HEK293 (cell line): Measurements from ENCODE around the gene ZNF22.
A peak's percentile ranks its signal among the peaks of the same experiment; 100 is the strongest.

Experiments used
- CTCF ChIA-PET: fragments of 350-600 bp; formaldehyde crosslinking; extraction: SDS; loops from one replicate; lab custom pipeline; 2021; ENCODE audit warnings: antibody characterized with exemption; lab: Yijun Ruan, JAX
- POLR2A ChIA-PET: fragments of 300-600 bp; formaldehyde crosslinking; extraction: SDS; loops from one replicate; lab custom pipeline; 2020; ENCODE audit warnings: antibody characterized with exemption, inconsistent platforms; lab: Yijun Ruan, JAX
- H3K27ac ChIP-seq: fragments of 200-500 bp; sonication (Bioruptor generic); 2 replicates; pipeline ENCODE4 v1.5.1; 2014; ENCODE audit warnings: low read depth, low read length, control low read depth, inconsistent platforms; ENCODE audit errors: extremely low read depth
- H3K36me3 ChIP-seq, 2 experiments: fragments of 200-500 bp in 1 of 2; sonication (Bioruptor generic) in 1 of 2; 1 replicate in 1 of 2; 2 replicates in 1 of 2; pipeline ENCODE4 v1.5.1; 2014 to 2017; ENCODE audit warnings: inconsistent platforms in 2 of 2, low read length in 2 of 2; ENCODE audit not compliant: control insufficient read depth in 2 of 2, insufficient read depth in 1 of 2
- H3K4me1 ChIP-seq: fragments of 200-500 bp; sonication (Bioruptor generic); 2 replicates; pipeline ENCODE4 v1.5.1; 2014; ENCODE audit warnings: mild to moderate bottlenecking, low read length, inconsistent platforms; ENCODE audit not compliant: control insufficient read depth, insufficient read depth
- H3K4me3 ChIP-seq: 2 replicates; pipeline ENCODE4 v1.5.1; 2011; ENCODE audit warnings: low read depth, mild to moderate bottlenecking, control low read depth, low read length, moderate library complexity
- H3K9me3 ChIP-seq: fragments of 200-500 bp; sonication (Bioruptor generic); 2 replicates; pipeline ENCODE4 v1.5.1; 2014; ENCODE audit warnings: low read depth, low read length, inconsistent platforms; ENCODE audit not compliant: control insufficient read depth, insufficient read depth
- SETDB1 ChIP-seq: IDR thresholded peaks from one replicate; pipeline ENCODE4 v1.6.1; 2017; ENCODE audit warnings: mild to moderate bottlenecking, low read length, moderate library complexity, mixed read lengths; ENCODE audit not compliant: insufficient read length
- SP2 ChIP-seq: fragments of 450-650 bp; formaldehyde crosslinking; IDR thresholded peaks from 2 replicates; pipeline ENCODE4 v1.5.1; 2016; ENCODE audit warnings: missing biosample characterization, missing genetic modification characterization
- TRIM28 ChIP-seq: IDR thresholded peaks from 2 replicates; pipeline ENCODE4 v1.6.1; 2011; ENCODE audit warnings: low read length, control low read depth, borderline replicate concordance
- ZBTB48 ChIP-seq: fragments of 450-650 bp; formaldehyde crosslinking; IDR thresholded peaks from 2 replicates; pipeline ENCODE4 v1.5.1; 2016; ENCODE audit warnings: missing biosample characterization, missing genetic modification characterization
- ZIC2 ChIP-seq: fragments of 450-650 bp; formaldehyde crosslinking; IDR thresholded peaks from 2 replicates; pipeline ENCODE4 v1.5.1; 2016; ENCODE audit warnings: missing biosample characterization, missing genetic modification characterization
- ZNF132 ChIP-seq: fragments of 450-650 bp; formaldehyde crosslinking; IDR thresholded peaks from 2 replicates; pipeline ENCODE4 v1.5.1; 2017; ENCODE audit warnings: missing biosample characterization, missing genetic modification characterization, borderline replicate concordance
- ZNF133 ChIP-seq: fragments of 450-650 bp; formaldehyde crosslinking; IDR thresholded peaks from 2 replicates; pipeline ENCODE4 v1.5.1; 2016; ENCODE audit warnings: missing biosample characterization, missing genetic modification characterization
- ZNF174 ChIP-seq: fragments of 450-650 bp; formaldehyde crosslinking; IDR thresholded peaks from 2 replicates; pipeline ENCODE4 v1.5.0; 2017; ENCODE audit warnings: missing biosample characterization, mild to moderate bottlenecking, missing genetic modification characterization
- ZNF223 ChIP-seq: fragments of 450-650 bp; formaldehyde crosslinking; IDR thresholded peaks from 2 replicates; pipeline ENCODE4 v1.5.1; 2016; ENCODE audit warnings: missing biosample characterization, missing genetic modification characterization
- ZNF274 ChIP-seq, 2 experiments: fragments of 200-500 bp in 1 of 2; fragments of 450-650 bp in 1 of 2; sonication (Bioruptor generic) in 1 of 2; formaldehyde crosslinking in 1 of 2; IDR thresholded peaks; 2 replicates each; pipeline versions ENCODE4 v1.5.1 to v1.6.1; 2014 to 2016; ENCODE audit warnings: borderline replicate concordance in 1 of 2, inconsistent platforms in 1 of 2, low read length in 1 of 2, missing biosample characterization in 1 of 2, missing genetic modification characterization in 1 of 2
- ZNF366 ChIP-seq: fragments of 450-650 bp; formaldehyde crosslinking; conservative IDR thresholded peaks from 2 replicates; pipeline ENCODE4 v1.5.1; 2016; ENCODE audit warnings: missing biosample characterization, missing genetic modification characterization
- ZNF544 ChIP-seq: fragments of 450-650 bp; formaldehyde crosslinking; IDR thresholded peaks from 2 replicates; pipeline ENCODE4 v1.5.0; 2017; ENCODE audit warnings: missing biosample characterization, missing genetic modification characterization
- ZNF549 ChIP-seq: fragments of 450-650 bp; IDR thresholded peaks from 2 replicates; pipeline ENCODE4 v1.5.1; 2018; ENCODE audit warnings: missing biosample characterization, missing genetic modification characterization, mild to moderate bottlenecking, inconsistent platforms, moderate library complexity
- ZNF560 ChIP-seq: fragments of 450-650 bp; formaldehyde crosslinking; IDR thresholded peaks from 2 replicates; pipeline ENCODE4 v1.5.1; 2017; ENCODE audit warnings: missing biosample characterization, missing genetic modification characterization, borderline replicate concordance
- ZNF623 ChIP-seq: fragments of 450-650 bp; formaldehyde crosslinking; IDR thresholded peaks from 2 replicates; pipeline ENCODE4 v1.5.1; 2016; ENCODE audit warnings: missing biosample characterization, missing genetic modification characterization
- ZNF658 ChIP-seq: fragments of 450-650 bp; formaldehyde crosslinking; IDR thresholded peaks from 2 replicates; pipeline ENCODE4; 2016; ENCODE audit warnings: missing biosample characterization, missing genetic modification characterization
- TF ChIP-seq, protein P1 (sequence below): fragments of 450-650 bp; formaldehyde crosslinking; IDR thresholded peaks from 2 replicates; pipeline ENCODE4 v1.5.1; 2016; ENCODE audit warnings: missing biosample characterization, missing genetic modification characterization

ZNF22 gene

DNA sequence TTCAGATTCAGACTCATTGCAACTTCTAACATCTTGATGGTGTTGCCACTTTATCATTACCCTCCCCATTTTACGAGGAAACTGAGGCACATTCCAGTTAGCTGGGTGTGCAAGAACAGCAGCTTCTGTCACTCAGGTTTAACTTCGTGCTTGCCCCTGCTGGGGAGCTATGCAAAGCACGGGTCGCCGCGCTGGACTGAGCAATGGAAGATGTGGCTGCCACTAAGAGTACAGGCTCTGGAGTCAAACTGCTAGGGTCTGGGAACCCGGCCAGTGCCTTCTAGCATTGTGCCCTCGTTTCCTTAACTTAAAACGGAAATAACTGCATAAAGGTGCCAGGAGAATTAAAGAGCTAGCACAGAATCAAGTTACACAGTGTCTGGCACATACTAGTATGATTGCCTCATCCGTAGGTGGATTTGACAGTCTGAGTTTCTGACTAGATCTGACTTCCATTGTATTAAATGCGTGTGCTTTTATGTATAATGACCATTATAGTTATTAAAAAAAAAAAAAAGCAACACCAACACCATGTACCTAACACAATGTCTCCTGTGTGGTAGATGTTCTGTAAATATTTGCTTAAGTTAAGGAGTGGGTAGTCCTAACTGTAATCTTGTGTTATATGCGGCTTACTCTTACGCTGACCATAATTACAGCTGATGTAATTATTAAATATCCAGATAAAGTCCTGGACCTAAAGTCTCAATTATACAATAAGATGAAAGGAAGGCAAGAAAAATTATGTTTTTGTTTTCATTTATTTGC, 842 bp downstream of the ZNF22 start:
- H3K27ac ChIP-seq: no peak overlapping the region; the same call in 1 of the 2 replicates
- ChIA-PET CTCF (interaction anchor here (0.6 to 0.7 kb wide), 2 partner anchors 21 to 1104 kb away, joined by 3 read pairs; no protein-coding TSS in a partner anchor), POLR2A (interaction anchor here (1.2 kb wide), 1 partner anchor 23 kb away, joined by 6 read pairs; the partner anchor contains the start of gene DEPP1)
- H3K4me1 ChIP-seq: no peaks in the 10 kb centered on the region
- peak overlapping the region; percentile 9; the same call in 1 of the 2 replicates for H3K4me3 ChIP-seq
- TF ChIP-seq ZNF549 (no peak), ZNF174 (tag by site-specific recombination) (no peak), ZIC2 (tag by site-specific recombination) (no peak), ZNF560 (tag by site-specific recombination) (no peak), ZNF366 (tag by site-specific recombination) (no peak), ZNF544 (tag by site-specific recombination) (no peak), ZNF623 (tag by site-specific recombination) (no peak)
- TF ChIP-seq, protein P1, sequence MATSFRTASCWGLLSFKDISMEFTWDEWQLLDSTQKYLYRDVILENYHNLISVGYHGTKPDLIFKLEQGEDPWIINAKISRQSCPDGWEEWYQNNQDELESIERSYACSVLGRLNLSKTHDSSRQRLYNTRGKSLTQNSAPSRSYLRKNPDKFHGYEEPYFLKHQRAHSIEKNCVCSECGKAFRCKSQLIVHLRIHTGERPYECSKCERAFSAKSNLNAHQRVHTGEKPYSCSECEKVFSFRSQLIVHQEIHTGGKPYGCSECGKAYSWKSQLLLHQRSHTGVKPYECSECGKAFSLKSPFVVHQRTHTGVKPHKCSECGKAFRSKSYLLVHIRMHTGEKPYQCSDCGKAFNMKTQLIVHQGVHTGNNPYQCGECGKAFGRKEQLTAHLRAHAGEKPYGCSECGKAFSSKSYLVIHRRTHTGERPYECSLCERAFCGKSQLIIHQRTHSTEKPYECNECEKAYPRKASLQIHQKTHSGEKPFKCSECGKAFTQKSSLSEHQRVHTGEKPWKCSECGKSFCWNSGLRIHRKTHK: no peak
- no peaks in the 10 kb centered on the region for H3K9me3 ChIP-seq
- no peaks in the 10 kb centered on the region for H3K36me3 ChIP-seq

DNA sequence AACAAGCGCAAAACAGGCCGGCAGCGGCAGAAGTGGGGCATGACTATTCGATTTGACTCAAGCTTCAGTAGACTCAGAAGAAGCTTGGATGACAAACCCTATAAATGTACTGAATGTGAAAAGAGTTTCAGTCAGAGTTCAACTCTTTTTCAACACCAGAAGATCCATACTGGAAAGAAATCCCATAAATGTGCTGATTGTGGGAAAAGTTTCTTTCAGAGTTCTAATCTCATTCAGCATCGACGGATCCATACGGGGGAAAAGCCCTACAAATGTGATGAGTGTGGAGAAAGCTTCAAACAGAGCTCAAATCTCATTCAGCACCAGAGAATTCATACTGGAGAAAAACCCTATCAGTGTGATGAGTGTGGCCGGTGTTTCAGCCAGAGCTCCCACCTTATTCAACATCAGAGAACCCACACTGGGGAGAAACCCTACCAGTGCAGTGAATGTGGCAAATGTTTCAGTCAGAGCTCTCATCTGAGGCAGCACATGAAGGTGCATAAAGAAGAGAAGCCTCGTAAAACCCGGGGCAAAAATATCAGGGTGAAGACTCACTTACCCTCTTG, 2.8 kb downstream of the ZNF22 start:
- H3K4me1 ChIP-seq: no peaks in the 10 kb centered on the region
- H3K27ac ChIP-seq: no peak overlapping the region
- no peak overlapping the region for H3K4me3 ChIP-seq
- POLR2A ChIA-PET: no interaction called here
- no peaks in the 10 kb centered on the region for H3K9me3 ChIP-seq
- H3K36me3 ChIP-seq: no peaks in the 10 kb centered on the region
- TF ChIP-seq SP2 (tag by site-specific recombination): no peak
- TF ChIP-seq ZNF274 (IDR thresholded peaks at IDR 0.05; ENCODE audit: low read length): no peak; the same call in 1 of the 2 replicates
- peak; percentile 61; the same call in 1 of the 2 replicates for TF ChIP-seq ZNF274 (tag by site-specific recombination; IDR thresholded peaks at IDR 0.05; ENCODE audit: borderline replicate concordance)
- peak; percentile 21; the same call in 1 of the 2 replicates for TF ChIP-seq TRIM28
- peak; percentile 14 for TF ChIP-seq SETDB1
- CTCF ChIA-PET: interaction anchor here (0.6 to 1.2 kb wide), 2 partner anchors 39 to 46 kb away, joined by 5 to 6 read pairs; no protein-coding TSS in a partner anchor

DNA sequence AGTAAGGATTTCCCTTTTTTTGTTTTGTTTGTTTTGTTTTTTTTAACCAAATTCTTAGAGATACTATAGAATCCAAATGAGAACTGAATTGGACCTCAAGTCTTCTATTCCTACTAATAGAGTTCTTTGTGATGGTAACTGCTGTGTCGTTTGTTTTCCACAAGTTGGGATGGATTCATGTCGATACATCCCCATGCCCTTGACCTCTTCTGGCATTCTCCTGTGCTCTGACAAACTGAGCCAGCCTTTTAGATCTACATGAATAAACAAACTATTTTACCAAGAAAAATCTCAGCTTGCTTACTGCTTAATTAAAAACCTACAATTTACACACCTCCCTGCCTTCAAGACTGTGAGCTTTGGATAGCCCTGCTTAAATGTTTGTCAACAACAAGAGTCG, 3.9 kb downstream of the ZNF22 start:
- POLR2A ChIA-PET: no interaction called here
- CTCF ChIA-PET: interaction anchor here (1.2 kb wide), 1 partner anchor 41 kb away, joined by 6 read pairs; no protein-coding TSS in a partner anchor
- H3K27ac ChIP-seq: no peak overlapping the region
- no peaks in the 10 kb centered on the region for H3K36me3 ChIP-seq
- H3K9me3 ChIP-seq: no peaks in the 10 kb centered on the region
- H3K4me1 ChIP-seq: no peaks in the 10 kb centered on the region
- TF ChIP-seq ZNF658 (no peak), ZBTB48 (tag by site-specific recombination) (no peak)
- H3K4me3 ChIP-seq: no peak overlapping the region

DNA sequence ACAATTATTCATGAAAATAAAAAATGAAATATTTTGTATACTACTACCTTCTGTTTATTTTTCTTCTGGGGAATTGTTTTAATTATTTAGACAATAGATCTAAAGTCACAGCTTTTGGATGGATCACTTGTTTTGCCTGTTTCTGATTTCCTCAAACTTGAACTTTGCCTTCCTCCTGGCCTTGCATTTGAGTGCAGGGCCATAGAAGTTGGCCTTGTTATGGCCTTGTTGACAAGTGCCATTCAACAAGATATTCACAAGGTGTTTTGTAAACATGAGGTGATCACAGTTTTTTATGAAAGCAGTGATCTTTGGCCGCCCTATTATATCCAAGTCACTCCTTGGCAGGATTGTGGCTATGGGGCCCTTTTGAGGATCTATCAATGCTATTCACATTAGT, 4.6 kb downstream of the ZNF22 start:
- Histone ChIP-seq H3K4me3 (no peak overlapping the region), H3K9me3 (no peaks in the 10 kb centered on the region), H3K36me3 (no peaks in the 10 kb centered on the region), H3K27ac (no peak overlapping the region), H3K4me1 (no peaks in the 10 kb centered on the region)
- TF ChIP-seq ZNF133 (tag by site-specific recombination) (no peak), ZNF223 (tag by site-specific recombination) (no peak), SP2 (tag by site-specific recombination) (no peak), ZNF132 (tag by site-specific recombination) (no peak)
- POLR2A ChIA-PET: no interaction called here
- CTCF ChIA-PET: no interaction called here
